CD14-positive monocyte (primary cell): Measurements from ENCODE around the gene PLPP2. TPM values are rescaled to one million over a fixed set of nuclear protein-coding genes. Genes with fewer than 3 reads are reported as not detected.
"Not testable (repeated sequence)": the region's sequence is repeated elsewhere in the genome, so short reads cannot be mapped to it uniquely, and the experiment has no call there.

Source experiments
- DNase-seq, 3 donors: peaks; one replicate each; pipeline ENCODE4 v3.0.0-alpha.2; 2011 to 2022
- H2AFZ ChIP-seq: 2 replicates; pipeline ENCODE4 v1.6.0; 2012; ENCODE audit warnings: mild to moderate bottlenecking, low read depth, low read length, inconsistent platforms; ENCODE audit not compliant: insufficient read depth, poor library complexity, severe bottlenecking
- H3K27ac ChIP-seq, 2 donors: 1 replicate in 1 of 2; 2 replicates in 1 of 2; pipeline ENCODE4 v1.5.1; 2012 to 2013; ENCODE audit warnings: low read length in 2 of 2, control low read depth in 1 of 2, inconsistent platforms in 1 of 2, low read depth in 1 of 2, mild to moderate bottlenecking in 1 of 2
- H3K27me3 ChIP-seq, 2 donors: one replicate each; pipeline versions ENCODE4 v1.6.0 to v1.6.1; 2011 to 2013; ENCODE audit warnings: low read length in 2 of 2; ENCODE audit not compliant: control insufficient read depth in 2 of 2, insufficient read depth in 2 of 2
- H3K36me3 ChIP-seq, 2 donors: replicated peaks in 1 of 2; 1 replicate in 1 of 2; 2 replicates in 1 of 2; pipeline versions ENCODE4 v1.5.1 to v1.6.1; 2012 to 2013; ENCODE audit warnings: low read length in 2 of 2, control low read depth in 1 of 2, inconsistent platforms in 1 of 2, mild to moderate bottlenecking in 1 of 2; ENCODE audit not compliant: insufficient read depth in 2 of 2, control insufficient read depth in 1 of 2
- H3K4me1 ChIP-seq, 2 donors: 1 replicate in 1 of 2; 2 replicates in 1 of 2; pipeline versions ENCODE4 v1.5.1 to v1.6.1; 2012 to 2013; ENCODE audit warnings: low read length in 2 of 2, control low read depth in 1 of 2, inconsistent platforms in 1 of 2, mild to moderate bottlenecking in 1 of 2, moderate library complexity in 1 of 2; ENCODE audit not compliant: insufficient read depth in 2 of 2, control insufficient read depth in 1 of 2
- H3K4me2 ChIP-seq: replicated peaks from 2 replicates; pipeline ENCODE3; 2012; ENCODE audit warnings: low read length, moderate library complexity, mild to moderate bottlenecking; ENCODE audit not compliant: poor library complexity, severe bottlenecking; ENCODE audit errors: extremely low read depth
- H3K4me3 ChIP-seq, 3 experiments: fragments of 200-600 bp in 1 of 3; sonication (generic) in 1 of 3; replicated peaks in 1 of 3; 1 replicate in 2 of 3; 2 replicates in 1 of 3; pipeline ENCODE4 v1.5.1; 2011 to 2013; ENCODE audit warnings: low read length in 3 of 3, mild to moderate bottlenecking in 3 of 3, control low read depth in 2 of 3, low read depth in 2 of 3, inconsistent platforms in 1 of 3, moderate library complexity in 1 of 3
- H3K79me2 ChIP-seq: 2 replicates; pipeline ENCODE4 v1.6.0; 2012; ENCODE audit warnings: mild to moderate bottlenecking, control low read depth, inconsistent platforms, low read length, moderate library complexity; ENCODE audit not compliant: insufficient read depth
- H3K9ac ChIP-seq: 2 replicates; pipeline ENCODE4 v1.6.0; 2017; ENCODE audit warnings: low read length, mild to moderate bottlenecking; ENCODE audit not compliant: insufficient read depth, poor library complexity, severe bottlenecking
- H3K9me3 ChIP-seq, 2 donors: replicated peaks in 1 of 2; 1 replicate in 1 of 2; 2 replicates in 1 of 2; pipeline versions ENCODE4 v1.5.1 to v1.6.1; 2012 to 2013; ENCODE audit warnings: low read length in 2 of 2, control low read depth in 1 of 2; ENCODE audit not compliant: control insufficient read depth in 1 of 2, insufficient read depth in 1 of 2
- H4K20me1 ChIP-seq: 2 replicates; pipeline ENCODE4 v1.6.0; 2012; ENCODE audit warnings: mild to moderate bottlenecking, low read length, control low read depth, moderate library complexity; ENCODE audit not compliant: insufficient read depth
- H3K27ac Mint-ChIP-seq, 7 donors: one replicate each; pipeline ENCODE4 v1.8.0; 2020; ENCODE audit warnings: mild to moderate bottlenecking in 7 of 7, mixed read lengths in 7 of 7, moderate library complexity in 6 of 7, inconsistent platforms in 2 of 7
- H3K27me3 Mint-ChIP-seq, 3 donors: one replicate each; pipeline ENCODE4 v1.8.0; 2021 to 2022; ENCODE audit warnings: low read depth in 3 of 3, mild to moderate bottlenecking in 3 of 3, mixed read lengths in 3 of 3, moderate library complexity in 3 of 3, inconsistent platforms in 1 of 3
- H3K36me3 Mint-ChIP-seq, 2 donors: one replicate each; pipeline ENCODE4 v1.8.0; 2020; ENCODE audit warnings: mixed read lengths in 2 of 2, inconsistent platforms in 1 of 2, mild to moderate bottlenecking in 1 of 2
- H3K4me1 Mint-ChIP-seq: one replicate; pipeline ENCODE4 v1.8.0; 2020; ENCODE audit warnings: mild to moderate bottlenecking, mixed read lengths
- H3K4me3 Mint-ChIP-seq, 2 donors: one replicate each; pipeline ENCODE4 v1.8.0; 2020; ENCODE audit warnings: mild to moderate bottlenecking in 2 of 2, mixed read lengths in 2 of 2, moderate library complexity in 1 of 2
- H3K9me3 Mint-ChIP-seq, 7 donors: one replicate each; pipeline ENCODE4 v1.8.0; 2020 to 2022; ENCODE audit warnings: mixed read lengths in 7 of 7, mild to moderate bottlenecking in 6 of 7, moderate library complexity in 6 of 7, inconsistent platforms in 2 of 7
- WGBS: methylation state at CpG from one replicate; pipeline ENCODE4 v1.1.5; 2013; ENCODE audit warnings: missing lambda C conversion rate; ENCODE audit not compliant: insufficient coverage; 5-methylcytosine and 5-hydroxymethylcytosine counted together
- intact Hi-C, 2 donors: fragments of 100-400 bp; cut with micrococcal nuclease; formaldehyde crosslinking; loops; one replicate each; pipeline versions ENCODE4 v1.15.0 to v1.15.1; 2023
- polyA plus RNA-seq, 3 donors: library from polyadenylated mRNA; depleted of rRNA in 1 of 3; unstranded in 2 of 3; stranded (reverse) in 1 of 3; fragments of 300-500 nt in 2 of 3; fragments of >200 nt in 1 of 3; fragmentation: Illumina TruSeq in 2 of 3; gene quantifications; 1 replicate in 2 of 3; 2 replicates in 1 of 3; pipeline ENCODE4 v1.2.3, GENCODE V29; 2012 to 2021
- TF ChIP-seq, protein P1 (sequence below): fragments of 200-600 bp; IDR thresholded peaks from one replicate; pipeline ENCODE4 v1.8.0; 2022; ENCODE audit warnings: antibody characterized with exemption, mild to moderate bottlenecking

PLPP2 gene
- polyA plus RNA-seq, 3 donors: 0.01 TPM; not detected in 2

DNA sequence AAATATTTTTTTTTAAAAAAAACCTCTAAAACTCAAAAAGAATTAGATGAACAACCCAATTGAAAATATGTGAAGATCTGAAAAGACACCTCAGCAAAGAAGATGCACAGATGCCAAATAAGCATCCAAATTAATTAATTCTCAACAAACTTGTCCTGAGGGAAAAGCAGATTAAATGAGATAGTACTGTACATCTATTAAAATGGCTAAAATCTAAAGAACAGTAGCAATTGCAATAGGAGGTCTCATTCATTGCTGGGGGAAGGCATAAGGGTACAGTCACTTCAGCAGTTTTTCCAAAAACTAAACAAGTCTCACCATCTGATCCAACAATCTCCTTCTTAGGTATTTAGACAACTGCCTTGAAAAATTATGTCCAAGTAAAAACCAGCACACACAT, 22.0 kb downstream of the PLPP2 start:
- no peaks in the 10 kb centered on the region for H4K20me1 ChIP-seq
- intact Hi-C loops: no loop called here
- H2AFZ ChIP-seq: no peak overlapping the region
- no peaks in the 10 kb centered on the region for H3K36me3 ChIP-seq
- H3K36me3 Mint-ChIP-seq: peaks cover 0 to 5% of the 10 kb centered on the region in 2 donors
- no peak overlapping the region for H3K27ac Mint-ChIP-seq
- H3K4me1 ChIP-seq: peaks cover 5 to 9% of the 10 kb centered on the region in 2 donors
- H3K9me3 Mint-ChIP-seq: no peaks in the 10 kb centered on the region
- no peak overlapping the region for H3K4me2 ChIP-seq
- no peaks in the 10 kb centered on the region for H3K79me2 ChIP-seq
- H3K4me3 Mint-ChIP-seq: peak overlapping the region in 1 of 2 donors; percentile 26
- no peak overlapping the region for H3K27ac ChIP-seq
- H3K27me3 Mint-ChIP-seq: peaks cover 35 to 54% (median 51%) of the 10 kb centered on the region in 3 donors
- no peak for DNase-seq
- H3K4me3 ChIP-seq: no peak overlapping the region
- peaks cover 26 to 38% of the 10 kb centered on the region in 2 donors for H3K27me3 ChIP-seq
- peaks cover 10% of the 10 kb centered on the region for H3K4me1 Mint-ChIP-seq
- TF ChIP-seq, protein P1, sequence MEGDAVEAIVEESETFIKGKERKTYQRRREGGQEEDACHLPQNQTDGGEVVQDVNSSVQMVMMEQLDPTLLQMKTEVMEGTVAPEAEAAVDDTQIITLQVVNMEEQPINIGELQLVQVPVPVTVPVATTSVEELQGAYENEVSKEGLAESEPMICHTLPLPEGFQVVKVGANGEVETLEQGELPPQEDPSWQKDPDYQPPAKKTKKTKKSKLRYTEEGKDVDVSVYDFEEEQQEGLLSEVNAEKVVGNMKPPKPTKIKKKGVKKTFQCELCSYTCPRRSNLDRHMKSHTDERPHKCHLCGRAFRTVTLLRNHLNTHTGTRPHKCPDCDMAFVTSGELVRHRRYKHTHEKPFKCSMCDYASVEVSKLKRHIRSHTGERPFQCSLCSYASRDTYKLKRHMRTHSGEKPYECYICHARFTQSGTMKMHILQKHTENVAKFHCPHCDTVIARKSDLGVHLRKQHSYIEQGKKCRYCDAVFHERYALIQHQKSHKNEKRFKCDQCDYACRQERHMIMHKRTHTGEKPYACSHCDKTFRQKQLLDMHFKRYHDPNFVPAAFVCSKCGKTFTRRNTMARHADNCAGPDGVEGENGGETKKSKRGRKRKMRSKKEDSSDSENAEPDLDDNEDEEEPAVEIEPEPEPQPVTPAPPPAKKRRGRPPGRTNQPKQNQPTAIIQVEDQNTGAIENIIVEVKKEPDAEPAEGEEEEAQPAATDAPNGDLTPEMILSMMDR: no peak
- H3K9ac ChIP-seq: no peak overlapping the region
- H3K9me3 ChIP-seq: peaks cover 0 to 6% of the 10 kb centered on the region in 2 donors

DNA sequence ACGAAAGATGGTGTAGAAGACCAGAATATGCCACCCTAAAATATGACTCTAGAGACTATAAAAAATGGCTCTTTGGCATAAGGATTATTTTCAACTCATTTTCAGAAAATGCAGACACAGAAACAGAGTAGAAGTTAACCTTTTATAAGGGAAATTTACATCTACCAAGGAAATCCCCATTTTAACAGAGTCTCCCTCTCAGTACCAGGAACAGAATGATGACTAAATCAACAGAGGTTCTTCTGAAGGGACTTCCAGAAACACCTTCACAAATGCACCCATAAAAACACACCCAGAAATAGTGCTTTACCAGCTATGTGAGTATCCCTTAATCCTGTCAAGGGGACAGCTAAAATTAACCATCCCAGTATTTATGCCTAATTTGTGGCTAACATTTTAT, 29.1 kb downstream of the PLPP2 start:
- DNase-seq: no peak
- no CpG with 5 or more reads among the region's 1 CpG for WGBS
- Histone ChIP-seq H4K20me1 (no peaks in the 10 kb centered on the region), H3K27ac (no peak overlapping the region), H3K79me2 (no peaks in the 10 kb centered on the region), H3K36me3 (no peaks in the 10 kb centered on the region), H3K4me2 (no peak overlapping the region), H3K9ac (no peak overlapping the region), H3K4me1 (peaks cover 5% of the 10 kb centered on the region in 2 donors), H3K27me3 (peaks cover 23 to 33% of the 10 kb centered on the region in 2 donors), H3K4me3 (no peak overlapping the region), H2AFZ (no peak overlapping the region), H3K9me3 (peaks cover 0 to 6% of the 10 kb centered on the region in 2 donors)
- H3K4me1 Mint-ChIP-seq: peaks cover 6% of the 10 kb centered on the region
- no peaks in the 10 kb centered on the region for H3K9me3 Mint-ChIP-seq
- TF ChIP-seq, protein P1: no peak
- no peak overlapping the region for H3K27ac Mint-ChIP-seq
- intact Hi-C loops: no loop called here
- H3K36me3 Mint-ChIP-seq: peaks cover 0 to 5% of the 10 kb centered on the region in 2 donors
- H3K27me3 Mint-ChIP-seq: peaks cover 37 to 40% (median 39%) of the 10 kb centered on the region in 3 donors
- H3K4me3 Mint-ChIP-seq: no peak overlapping the region

DNA sequence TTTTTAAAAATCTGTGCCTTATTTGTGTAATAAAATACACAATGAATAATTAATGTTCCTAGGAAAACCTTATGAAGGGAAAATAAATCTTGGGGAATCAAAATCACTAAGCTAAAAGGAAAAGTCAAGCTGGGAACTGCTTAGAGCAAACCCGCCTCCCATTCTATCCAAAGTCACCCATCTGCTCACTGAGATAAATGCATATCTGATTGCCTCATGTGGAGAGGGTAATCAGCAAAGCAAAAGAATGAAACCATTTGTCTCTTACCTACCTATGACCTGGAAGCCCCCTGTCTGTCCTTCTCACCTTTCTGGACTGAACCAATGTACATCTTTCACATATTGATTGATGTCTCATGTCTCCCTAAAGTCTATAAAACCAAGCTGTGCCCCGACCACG, 34.4 kb downstream of the PLPP2 start:
- H4K20me1 ChIP-seq, H3K4me1 ChIP-seq, intact Hi-C loops, H3K9me3 ChIP-seq, H3K4me3 ChIP-seq, H3K27ac Mint-ChIP-seq, H3K79me2 ChIP-seq, H3K4me3 Mint-ChIP-seq, H3K4me1 Mint-ChIP-seq, DNase-seq, H3K27me3 ChIP-seq, H2AFZ ChIP-seq, H3K36me3 Mint-ChIP-seq, H3K9me3 Mint-ChIP-seq, H3K9ac ChIP-seq, H3K36me3 ChIP-seq, H3K27ac ChIP-seq, H3K4me2 ChIP-seq: not testable (repeated sequence)
- 90% methylated on average over 2 of the region's 3 CpGs for WGBS
- peaks cover 10 to 18% (median 14%) of the 10 kb centered on the region in 3 donors for H3K27me3 Mint-ChIP-seq
